Femur (tissue), 1 donor: ENCODE results near the gene SLC39A7.
A peak's percentile ranks its signal among the peaks of the same experiment; 100 is the strongest.

Experiments used
- DNase-seq: peaks from one replicate; pipeline ENCODE4 v3.0.0-alpha.2; 2017

The SLC39A7 gene, protein sequence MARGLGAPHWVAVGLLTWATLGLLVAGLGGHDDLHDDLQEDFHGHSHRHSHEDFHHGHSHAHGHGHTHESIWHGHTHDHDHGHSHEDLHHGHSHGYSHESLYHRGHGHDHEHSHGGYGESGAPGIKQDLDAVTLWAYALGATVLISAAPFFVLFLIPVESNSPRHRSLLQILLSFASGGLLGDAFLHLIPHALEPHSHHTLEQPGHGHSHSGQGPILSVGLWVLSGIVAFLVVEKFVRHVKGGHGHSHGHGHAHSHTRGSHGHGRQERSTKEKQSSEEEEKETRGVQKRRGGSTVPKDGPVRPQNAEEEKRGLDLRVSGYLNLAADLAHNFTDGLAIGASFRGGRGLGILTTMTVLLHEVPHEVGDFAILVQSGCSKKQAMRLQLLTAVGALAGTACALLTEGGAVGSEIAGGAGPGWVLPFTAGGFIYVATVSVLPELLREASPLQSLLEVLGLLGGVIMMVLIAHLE

DNA sequence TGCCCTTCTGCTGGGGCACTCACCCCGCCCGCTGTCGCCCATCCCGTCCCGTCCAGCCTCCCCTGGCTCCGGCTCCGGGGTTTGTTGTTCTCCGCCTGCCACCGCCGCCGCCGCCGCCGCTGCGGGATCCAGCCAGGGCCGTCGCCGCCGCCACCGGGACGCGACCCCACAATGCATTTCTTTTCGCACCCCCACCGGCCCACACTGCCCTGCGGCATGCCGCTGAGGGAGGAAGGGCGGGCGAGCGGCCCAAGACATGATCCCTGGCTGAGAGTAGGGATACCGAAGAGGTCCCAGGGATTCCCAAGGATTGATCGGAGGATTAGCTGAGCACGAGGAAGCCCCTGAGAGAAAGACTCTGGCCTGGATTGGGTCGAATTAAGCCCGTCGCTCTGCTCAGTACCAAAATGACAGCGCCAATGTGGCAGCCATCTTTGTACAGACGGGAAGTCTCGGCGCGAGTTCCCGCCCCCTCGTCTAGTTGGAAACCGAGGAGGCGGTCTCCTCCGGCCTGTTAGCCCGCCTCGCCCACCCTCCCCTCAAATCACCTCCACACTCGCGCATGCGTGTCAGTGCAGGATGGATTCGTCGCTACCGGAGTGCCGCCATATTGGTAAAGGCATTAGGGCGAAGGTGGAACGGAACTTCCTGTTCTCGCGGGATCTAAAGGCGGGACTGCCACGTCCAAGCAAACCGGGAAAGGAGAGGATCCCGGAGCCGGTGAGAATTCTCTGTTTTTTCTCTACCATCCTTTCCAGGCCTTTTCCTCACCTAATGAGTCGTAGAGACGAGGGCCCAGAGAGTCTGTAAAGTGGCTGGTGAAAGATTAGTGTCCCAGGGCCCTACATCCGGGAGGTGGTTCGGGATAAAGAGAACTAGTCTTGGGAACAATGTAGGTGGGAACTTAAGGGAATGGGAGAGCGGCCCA lies at the start of gene SLC39A7, which contains the start of gene RXRB:
Gene SLC39A7 (plus strand): TSS at position 649 of the 928 bp plus-strand sequence. CDS start 379 bp downstream, outside the sequence.
Gene RXRB (minus strand): TSS at position 447 of the 928 bp plus-strand sequence. CDS start 189 bp downstream, at position 258.
- DNase-seq: peak; percentile 100

DNA sequence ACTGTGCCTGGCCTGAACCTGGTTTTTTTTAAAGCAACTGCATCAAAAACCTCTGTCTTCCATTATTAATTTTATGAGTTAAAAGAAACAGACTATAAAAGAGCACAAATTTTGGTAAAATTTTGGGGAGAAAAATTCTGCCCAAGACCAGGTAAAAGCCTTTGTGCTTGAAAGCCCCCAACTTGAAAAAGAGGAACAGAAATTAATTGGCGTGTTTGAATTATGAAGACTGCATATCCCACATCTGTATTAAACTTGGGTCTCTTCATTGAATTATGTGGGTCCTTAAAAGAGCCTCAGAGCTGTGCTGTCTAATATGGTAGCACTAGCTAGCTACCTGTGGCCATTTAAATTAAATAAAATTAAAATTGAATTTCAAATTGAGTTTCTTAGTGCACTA lies 49.6 kb upstream of the SLC39A7 start:
- no peak for DNase-seq

DNA sequence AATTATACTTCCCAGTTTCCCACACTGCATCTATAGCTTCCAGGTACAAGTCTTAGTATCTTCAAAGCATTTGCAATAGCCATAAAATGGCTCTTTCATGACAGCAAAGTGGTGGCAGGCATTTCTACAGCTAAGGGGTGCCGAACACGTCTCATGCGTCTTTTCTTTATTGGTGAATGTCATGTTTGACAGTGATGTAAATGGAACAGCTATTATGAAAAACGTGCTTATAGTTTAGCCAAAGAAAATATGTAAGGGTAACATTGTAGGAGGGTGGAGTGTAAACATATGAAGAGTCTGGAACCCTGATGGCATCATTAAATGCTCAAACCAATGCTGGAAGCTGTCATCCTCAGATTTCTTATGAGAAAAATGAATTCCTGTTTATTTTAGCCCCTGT lies 46.3 kb upstream of the SLC39A7 start:
- no peak for DNase-seq

DNA sequence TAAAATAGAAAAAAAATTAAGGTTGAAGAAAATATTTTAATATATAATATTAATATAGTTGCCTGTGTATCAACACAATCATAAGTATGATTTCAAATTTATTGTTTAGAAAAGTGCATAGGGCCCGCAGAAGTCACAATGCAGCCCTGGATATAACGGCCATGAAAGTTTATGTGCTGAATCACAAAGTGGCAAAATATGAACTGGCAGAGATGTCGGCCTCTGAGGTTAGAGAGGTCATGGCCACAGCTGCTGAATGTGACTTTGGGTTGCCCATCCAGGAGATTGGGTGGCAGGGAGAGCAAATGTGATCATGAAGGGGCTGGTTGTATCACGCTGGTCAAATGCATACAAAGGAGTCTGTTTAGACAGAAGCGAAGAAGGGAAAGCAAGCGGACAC lies 44.1 kb upstream of the SLC39A7 start:
- no peak for DNase-seq

DNA sequence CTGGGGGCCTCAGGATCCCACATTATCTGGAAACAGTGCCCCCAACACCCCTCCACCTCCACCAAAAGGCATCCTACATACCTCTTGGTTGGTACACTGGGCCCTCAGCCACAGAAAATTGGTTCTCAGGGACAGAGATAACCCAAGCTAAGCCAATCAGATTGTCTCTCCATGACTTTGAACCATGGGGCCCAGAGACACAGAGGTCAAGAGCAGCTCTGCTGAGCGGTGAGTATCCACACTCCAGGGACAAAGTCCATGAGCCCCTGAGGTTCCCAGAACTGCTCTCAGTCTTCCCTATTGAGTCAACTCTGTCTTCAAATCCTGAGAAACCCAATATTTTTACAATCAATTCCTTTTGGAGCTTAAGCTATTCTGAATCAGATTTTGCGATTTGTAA lies 43.7 kb upstream of the SLC39A7 start:
- no peak for DNase-seq

DNA sequence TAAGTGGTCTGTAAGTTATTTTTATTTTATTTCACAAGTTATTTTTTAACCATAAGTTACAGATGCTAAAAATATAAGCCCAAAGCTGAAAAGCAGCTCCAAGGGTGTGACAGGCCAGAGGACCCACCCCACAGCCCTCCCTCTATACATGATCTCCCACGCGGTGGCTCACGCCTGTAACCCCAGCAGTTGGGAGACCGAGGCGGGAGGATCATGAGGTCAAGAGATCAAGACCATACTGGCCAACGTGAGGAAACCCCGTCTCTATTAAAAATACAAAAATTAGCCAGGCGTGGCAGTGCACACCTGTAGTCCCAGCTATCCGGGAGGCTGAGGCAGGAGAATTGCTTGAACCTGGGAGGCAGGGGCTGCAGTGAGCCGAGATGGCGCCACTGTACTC lies 40.6 kb upstream of the SLC39A7 start:
- DNase-seq: no peak

DNA sequence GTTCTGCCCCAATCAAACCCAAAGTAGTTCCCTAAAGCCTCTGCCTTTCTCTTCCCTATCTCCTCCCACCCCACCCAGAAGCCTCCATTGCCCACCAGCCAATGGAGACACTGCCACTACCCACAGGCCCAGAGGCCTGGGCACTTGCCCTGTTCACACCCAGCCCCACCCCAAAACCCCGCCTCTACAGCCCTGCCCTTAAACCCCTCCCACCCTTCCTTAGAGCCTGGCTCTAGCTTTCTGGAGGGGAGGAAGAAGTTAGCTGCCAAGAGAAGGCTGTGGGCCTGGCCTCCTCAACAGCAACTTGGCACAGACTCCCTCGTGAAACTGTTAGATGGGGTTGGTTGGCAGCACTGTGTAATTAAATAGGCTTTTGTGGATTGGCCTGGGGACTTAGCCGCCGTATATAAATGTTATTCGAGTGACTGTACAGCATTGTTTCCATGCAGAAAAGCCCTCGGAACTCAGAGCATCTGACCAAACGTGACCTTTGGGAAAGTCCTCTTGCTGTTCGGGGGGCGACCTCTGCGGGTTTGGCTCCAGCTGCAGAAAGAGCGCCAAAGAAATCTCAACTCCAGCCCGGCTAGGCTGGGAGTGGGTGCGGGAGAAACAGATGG lies 39.8 kb upstream of the SLC39A7 start:
- peak; percentile 89 for DNase-seq

DNA sequence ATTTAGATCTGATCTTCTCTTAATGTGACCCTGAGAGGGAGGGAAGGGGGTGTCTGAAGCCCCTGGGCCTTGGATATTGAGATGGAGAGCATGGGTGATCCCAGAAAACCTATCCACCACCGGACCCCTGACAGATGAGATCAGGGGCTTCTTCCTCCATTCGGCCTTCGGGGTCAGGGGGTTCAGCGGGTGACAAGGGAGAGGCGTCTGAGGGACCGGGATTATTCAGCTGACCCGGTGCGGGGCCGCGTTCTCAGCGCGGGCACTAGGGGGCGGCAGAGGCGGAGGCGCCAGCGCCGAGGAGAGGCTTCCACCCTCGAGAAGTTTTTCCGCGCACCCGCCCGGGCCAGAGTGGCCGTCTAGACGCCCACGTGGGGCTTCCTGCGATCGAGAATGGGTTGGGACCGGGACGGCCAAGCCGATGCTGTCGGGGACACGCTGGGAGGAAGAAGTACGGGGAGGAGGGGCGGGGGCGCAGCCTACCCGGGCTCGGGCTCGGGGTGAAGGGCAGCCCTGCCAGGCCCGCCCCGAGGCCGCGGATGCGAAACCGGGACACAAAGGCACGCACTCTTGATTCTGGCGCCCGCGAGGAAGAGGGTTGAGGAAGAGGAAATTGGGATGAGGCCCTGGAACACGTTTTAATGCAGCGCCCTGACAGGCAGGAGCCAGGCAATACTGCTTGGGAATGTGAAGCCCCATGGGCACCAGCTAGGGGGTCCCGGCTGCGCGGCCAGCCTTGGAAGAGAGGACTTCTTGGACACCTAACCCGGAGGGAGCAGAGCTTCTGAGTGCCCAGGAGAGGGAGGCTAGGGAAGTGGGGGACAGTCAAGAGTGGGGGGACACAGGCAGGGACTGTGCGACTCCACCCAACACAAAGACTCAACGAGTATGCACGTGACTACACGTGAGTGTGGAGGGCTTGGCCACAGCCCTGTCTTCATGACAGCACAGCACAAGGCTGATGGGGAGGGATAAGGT lies 39.0 kb upstream of the SLC39A7 start:
- peak; percentile 90 for DNase-seq

DNA sequence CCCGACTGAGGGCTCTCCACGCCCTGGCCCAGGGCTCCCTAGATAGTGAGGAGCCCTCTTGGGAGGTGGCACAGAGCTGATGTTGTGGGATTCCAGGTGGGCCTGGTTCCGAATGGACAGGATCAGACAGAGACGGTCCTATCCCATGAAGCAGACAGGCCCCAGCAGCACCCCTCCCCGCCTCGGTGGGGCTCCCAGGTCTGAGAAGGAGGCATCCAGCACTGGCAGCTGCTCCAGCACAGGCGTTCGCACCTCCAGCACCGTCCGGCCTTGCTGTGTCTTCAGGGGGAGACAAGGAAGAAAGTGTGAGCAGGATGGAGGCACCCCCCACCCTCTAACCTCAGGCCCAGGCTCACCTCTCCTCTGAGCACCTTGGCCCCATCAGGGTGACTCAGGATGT lies 37.1 kb upstream of the SLC39A7 start:
- no peak for DNase-seq

DNA sequence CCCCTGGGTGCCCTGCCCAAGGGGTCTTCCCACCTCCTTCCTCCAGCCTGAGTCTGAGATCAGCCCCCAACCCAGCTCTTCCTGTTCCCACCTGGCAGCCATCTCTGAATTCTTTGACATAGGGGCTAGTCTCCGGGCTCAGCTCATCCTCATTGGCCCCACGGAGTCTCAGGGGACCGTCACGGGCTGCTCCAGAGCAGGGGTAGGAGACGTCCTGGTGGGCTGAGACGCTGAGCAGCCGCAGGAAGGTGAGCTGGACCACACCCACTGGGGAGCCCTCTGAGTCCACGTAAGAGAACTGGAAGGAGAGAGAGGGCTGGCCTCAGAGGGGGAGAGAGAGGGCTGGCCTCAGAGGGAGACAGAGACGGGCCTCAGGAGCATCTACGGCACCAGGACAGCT lies 36.5 kb upstream of the SLC39A7 start:
- no peak for DNase-seq

DNA sequence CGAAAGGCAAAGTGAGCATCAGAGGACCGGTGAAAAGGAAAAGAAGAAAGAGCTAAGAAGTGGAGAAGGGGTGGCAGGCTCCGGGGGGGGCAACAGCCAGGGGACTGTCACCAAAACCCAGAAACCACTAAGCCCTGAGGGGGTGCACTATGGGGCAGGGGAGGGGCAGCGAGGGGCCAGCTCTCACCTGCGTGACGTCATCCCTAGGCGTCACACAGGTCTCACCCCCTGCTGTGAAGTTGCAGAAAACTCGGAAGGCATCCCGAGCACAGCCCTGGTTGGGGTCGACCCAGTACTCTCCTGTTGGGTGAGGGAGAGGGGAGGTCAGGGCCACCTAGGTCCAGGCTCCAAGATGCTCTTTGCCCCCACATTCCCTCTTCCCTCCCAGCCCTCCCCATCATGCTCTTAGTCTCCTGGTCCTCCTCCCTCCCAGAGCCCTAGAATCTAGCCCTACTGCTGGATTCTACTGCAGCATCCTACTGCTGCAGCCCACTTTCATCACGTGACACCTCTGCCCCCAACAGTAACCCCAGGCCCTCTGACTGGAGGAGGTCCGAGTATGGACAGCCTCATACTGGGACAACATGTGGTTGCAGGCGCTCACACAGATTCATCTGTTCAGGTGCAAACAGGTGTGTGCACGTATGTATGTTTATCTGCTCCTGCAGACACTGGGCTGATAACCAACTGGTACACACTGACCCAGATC lies 35.8 kb upstream of the SLC39A7 start:
- DNase-seq: no peak

DNA sequence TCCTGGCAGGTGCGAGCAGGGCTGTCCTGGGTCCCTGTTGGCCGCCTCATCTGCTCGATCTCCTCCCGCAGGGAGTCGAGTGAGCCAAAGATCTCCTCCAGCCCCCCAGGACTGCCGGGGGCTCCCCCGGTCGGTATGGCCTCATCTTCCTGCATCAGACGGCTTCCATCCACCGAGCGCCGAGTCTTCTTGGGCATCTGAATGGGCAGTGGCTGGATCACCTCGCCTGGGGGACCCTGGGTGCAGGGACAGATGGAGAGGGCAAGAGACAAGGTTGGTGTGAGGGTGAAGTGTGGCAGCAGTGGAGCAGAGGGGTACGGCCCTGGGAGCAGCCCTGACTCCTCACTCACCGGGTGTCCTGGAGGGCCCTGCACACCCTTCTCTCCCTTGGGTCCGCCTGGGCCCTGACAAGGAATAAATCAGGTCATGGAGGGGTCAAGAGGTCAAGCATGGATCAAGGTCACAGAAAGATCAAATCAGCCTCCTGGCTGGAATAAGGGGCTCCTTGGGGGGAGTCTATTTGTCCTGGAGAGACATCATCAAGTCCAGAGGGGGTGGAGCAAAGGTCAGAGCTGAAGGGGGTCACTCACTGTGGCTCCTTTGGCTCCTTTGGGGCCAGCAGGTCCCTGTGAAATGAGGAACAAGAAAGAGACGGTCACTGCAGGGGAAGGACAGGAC lies 34.9 kb upstream of the SLC39A7 start:
- no peak for DNase-seq

DNA sequence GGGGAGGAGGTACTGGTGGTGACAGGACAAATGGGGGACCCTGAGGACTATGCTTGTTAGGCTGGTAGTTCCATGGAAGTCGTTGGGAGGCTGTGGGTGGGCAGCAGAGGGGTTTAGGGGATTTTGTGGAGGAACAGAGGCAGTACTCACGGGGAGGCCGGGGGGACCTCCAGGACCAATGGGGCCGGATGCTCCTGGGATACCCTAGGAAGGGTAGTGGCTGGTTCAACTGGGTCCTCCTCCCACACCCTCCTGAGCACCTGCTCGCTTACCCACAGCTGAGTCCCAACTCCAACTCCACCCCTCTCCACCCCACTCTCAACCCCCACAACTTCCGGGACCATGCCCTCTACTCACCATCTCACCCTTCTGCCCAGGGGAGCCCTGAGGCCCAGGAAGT lies 34.3 kb upstream of the SLC39A7 start:
- no peak for DNase-seq

DNA sequence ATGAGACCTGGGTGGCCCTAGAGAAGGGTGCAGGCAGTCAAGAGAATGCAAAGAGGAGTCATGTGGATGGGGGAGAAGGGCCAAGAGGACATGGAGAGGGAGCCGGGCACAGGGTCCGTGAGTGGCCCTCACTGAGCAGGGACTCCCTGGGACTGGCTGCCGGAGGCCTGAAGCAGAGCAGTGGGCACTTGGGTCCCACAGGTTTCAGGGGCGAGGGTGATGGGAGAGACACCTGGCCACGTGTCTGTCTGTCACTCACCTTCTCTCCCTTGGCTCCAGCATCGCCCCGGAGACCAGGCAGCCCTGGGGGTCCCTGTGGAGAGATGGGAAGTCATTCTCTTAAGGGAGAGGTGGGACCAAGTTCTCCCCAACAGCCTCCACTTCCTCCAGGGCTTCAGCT lies 33.9 kb upstream of the SLC39A7 start:
- no peak for DNase-seq

DNA sequence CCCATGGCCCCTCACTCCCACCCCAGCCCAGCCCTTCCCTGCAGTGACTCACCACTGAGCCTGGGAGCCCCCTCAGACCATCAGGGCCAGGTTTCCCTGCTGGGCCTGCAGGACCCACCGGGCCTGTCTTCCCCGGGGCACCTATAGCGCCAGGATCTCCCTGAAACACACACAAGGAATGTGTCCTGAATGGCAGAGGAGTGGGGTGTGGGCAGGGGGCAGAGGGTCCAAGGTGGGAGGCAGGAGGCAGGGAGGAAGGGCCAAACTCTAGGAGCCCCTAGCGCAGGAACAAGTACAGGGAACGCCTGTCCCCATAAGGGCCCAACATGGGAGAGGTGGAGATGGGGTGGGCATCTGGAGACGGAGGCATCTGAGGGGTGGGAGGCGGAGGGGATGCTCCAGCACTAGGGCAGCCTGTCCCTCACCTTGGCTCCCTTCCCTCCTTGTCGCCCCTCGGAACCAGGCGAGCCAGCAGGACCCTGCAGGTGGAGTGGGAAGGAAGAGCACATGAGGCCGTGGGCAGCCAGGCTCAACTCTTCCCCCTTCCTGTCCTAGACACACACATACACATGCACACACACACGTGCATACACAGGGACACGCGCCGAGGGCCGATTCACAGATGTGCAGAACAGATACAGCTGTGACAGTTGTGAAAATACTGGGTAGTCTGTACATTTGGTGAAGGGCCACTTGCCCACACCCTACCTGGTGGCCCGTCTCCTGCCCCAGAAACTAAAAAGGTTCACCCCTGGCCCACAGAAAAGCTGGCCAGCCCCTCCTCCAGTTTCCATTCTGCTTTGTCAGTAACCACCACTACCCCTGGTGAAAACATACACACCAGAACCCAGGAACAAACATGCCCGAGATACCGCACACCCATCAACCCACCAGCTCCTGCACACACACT lies 33.0 kb upstream of the SLC39A7 start:
- DNase-seq: no peak

DNA sequence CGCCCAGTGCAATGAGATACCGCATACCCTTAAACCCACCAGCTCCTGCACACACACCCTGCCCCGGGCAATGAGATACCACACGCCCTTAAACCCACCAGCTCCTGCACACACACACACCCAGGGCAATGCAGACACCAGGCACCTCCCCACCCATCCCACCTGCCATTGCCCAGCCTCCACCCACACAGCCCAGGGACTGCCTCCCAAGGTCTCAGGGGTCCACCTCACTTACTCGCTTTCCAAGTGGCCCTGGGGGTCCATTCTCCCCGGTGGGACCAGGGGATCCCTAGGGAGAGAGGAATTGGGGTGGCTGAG lies 32.4 kb upstream of the SLC39A7 start:
- no peak for DNase-seq

DNA sequence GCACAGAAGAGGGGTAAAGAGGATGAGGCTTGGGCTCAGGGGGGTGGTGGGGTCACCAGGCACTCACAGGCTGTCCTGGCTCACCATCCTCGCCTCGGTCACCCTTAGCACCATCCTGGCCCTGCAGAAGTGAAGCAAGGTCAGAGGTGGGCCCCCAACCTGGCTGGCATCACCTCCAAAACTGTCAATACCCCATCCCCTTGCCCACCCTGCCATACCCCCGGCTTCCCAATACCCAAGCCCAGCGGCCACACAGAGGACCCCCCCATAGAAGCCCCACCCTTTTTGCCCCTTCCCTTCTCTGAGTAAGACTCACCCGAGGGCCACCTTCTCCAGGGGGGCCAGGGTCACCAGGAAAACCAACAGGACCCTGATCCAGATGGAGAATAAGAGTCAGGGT lies 32.0 kb upstream of the SLC39A7 start:
- no peak for DNase-seq

DNA sequence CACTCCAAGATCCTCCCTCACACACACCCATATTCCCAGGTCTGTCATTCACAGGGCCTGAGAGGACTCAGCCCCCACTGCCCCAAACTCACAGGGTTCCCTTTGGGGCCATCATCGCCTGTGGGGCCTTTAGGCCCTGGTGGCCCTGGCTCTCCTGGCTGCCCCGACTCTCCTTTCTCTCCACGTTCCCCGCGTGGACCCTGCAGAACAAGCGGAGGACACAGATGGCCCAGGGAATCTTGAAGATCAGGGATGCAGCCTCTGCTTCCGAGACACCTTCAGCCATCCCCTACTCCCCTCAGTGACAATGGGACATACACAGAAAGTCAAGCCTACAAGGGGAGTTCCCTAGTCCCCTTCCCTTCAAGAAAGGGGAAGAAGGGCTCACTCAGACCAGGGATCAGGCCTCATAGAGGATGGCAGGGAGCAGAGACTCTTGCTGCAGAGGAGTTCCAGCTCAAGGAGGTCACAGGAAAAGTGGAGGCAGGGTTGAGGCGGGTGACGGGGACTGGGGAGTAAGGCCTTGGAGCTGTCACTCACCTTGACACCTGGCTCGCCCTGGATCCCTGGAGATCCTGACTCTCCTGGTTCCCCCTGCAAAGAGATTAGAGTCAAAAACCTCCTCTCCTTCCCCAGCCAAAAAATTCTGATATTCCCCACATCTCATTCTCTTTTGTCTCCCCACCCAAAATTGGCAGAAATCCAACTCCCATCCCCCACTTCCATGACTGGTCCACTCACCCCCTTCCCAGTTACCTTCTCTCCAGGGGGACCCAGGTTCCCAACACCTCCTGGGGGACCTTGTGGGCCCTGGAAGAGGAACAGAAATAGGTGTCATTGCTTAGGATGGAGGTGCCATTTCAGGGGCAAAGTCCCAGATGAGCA lies 31.1 kb upstream of the SLC39A7 start:
- DNase-seq: no peak
